NCI-H1105 treated with DMSO at 0.1 percent for 48 hours (cell line): ENCODE data around the gene GPATCH4.

Experiments used
- DNase-seq: peaks from one replicate; lab custom pipeline; 2025; lab: John Stamatoyannopoulos, UW

GPATCH4 gene

DNA sequence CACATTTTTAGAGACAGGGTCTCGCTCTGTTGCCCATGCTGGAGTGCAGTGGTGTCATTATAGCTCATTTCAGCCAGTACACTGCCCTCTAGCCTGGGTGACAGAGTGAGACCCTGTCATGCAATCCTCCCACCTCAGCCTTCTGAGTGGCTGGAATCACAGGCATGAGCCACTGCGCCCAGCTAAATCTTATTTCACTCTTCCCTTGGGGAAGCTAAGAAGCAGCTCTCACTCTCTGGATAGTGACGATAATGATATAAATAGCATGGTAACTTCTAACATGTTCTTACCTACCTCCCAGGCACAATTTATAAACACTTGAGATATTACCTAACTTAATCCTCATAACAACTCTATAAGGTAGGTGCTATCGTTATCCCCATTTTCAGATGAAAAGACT is 53.8 kb downstream of the GPATCH4 start:
- DNase-seq, result no peak

DNA sequence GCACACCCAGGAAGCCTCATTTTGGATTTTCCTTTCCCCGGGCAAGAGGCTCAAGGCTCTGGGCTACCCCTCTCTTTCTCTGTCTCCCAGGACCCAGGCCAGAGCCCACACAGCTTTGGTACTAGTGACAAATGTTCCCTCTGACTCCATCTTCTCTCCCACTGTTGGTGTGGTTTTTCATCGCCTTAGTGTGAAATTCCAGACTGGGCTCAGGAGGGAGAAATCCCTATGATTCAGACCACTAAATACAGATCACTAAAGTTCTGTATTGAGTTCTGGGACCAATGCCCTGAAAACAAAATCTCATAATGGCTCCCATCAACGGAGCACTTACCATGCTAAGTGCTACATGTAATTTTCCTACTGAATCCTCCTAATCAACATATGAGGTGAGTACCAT is 55.0 kb downstream of the GPATCH4 start:
- DNase-seq, result no peak

DNA sequence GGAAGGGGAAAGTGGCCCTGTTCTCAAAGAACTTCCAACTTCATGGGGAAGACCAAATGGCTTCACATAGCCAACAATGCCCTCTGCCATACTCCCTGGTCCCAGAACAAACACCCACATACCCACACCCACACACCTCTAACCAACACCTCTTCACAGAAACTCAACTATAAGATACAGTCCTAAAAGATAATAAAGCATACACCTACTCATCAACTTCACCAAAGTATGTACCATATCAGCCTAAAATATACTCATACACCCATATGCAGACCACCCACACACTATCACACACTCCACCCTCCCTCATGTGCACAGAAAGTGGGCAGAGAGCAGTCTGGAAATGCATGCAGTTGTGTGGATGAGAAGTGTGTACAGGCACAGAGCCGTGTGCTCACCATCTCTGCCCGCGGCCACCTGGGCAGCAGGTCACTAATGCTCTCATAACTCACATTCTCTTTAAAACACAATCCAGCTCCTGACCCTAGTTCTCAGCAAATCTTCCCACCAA is 56.6 kb downstream of the GPATCH4 start:
- no peak for DNase-seq
